CD8-positive, alpha-beta memory T cell (primary cell): ENCODE measurements around the gene CTXN3. TPM values are rescaled to one million over a fixed set of nuclear protein-coding genes. Genes with fewer than 3 reads are reported as not detected.

Experiments used
- CTCF ChIA-PET: fragments of 350-600 bp; sonication (Branson Sonifier 250); formaldehyde crosslinking; loops from one replicate; lab custom pipeline; 2021; ENCODE audit warnings: antibody characterized with exemption; lab: Charles Lee
- POLR2A ChIA-PET: fragments of 350-600 bp; sonication (Branson Sonifier 250); formaldehyde crosslinking; loops from one replicate; lab custom pipeline; 2021; ENCODE audit warnings: antibody characterized with exemption; lab: Charles Lee
- DNase-seq, 5 donors: peaks; one replicate each; pipeline versions ENCODE4 v3.0.0 to v3.0.0-alpha.2; 2020 to 2022; ENCODE audit warnings: mixed read lengths in 1 of 5
- H3K27ac ChIP-seq: one replicate; pipeline ENCODE4 v1.7.0; 2013; ENCODE audit warnings: low read depth, mild to moderate bottlenecking, low read length, moderate library complexity
- H3K27me3 ChIP-seq: 2 replicates; pipeline ENCODE4 v1.7.0; 2013; ENCODE audit warnings: low read length, mild to moderate bottlenecking; ENCODE audit not compliant: insufficient read depth, poor library complexity, severe bottlenecking
- H3K36me3 ChIP-seq: 2 replicates; pipeline ENCODE4 v1.7.0; 2013; ENCODE audit warnings: mild to moderate bottlenecking, low read length, moderate library complexity; ENCODE audit not compliant: insufficient read depth
- H3K4me1 ChIP-seq: 2 replicates; pipeline ENCODE4 v1.7.0; 2013; ENCODE audit warnings: mild to moderate bottlenecking, low read length, moderate library complexity; ENCODE audit not compliant: insufficient read depth
- H3K4me3 ChIP-seq: 2 replicates; pipeline ENCODE4 v1.7.0; 2013; ENCODE audit warnings: mild to moderate bottlenecking, low read length
- H3K9me3 ChIP-seq: 2 replicates; pipeline ENCODE4 v1.7.0; 2013; ENCODE audit warnings: mild to moderate bottlenecking, low read length
- H3K27ac Mint-ChIP-seq, 8 donors: one replicate each; pipeline ENCODE4 v1.8.0; 2020 to 2021; ENCODE audit warnings: mixed read lengths in 8 of 8, mild to moderate bottlenecking in 6 of 8, inconsistent platforms in 3 of 8, moderate library complexity in 3 of 8
- H3K27me3 Mint-ChIP-seq, 2 donors: one replicate each; pipeline ENCODE4 v1.8.0; 2020 to 2021; ENCODE audit warnings: mixed read lengths in 2 of 2, mild to moderate bottlenecking in 1 of 2, moderate library complexity in 1 of 2
- H3K36me3 Mint-ChIP-seq, 3 donors: one replicate each; pipeline ENCODE4 v1.8.0; 2020 to 2021; ENCODE audit warnings: mixed read lengths in 3 of 3, inconsistent platforms in 1 of 3, mild to moderate bottlenecking in 1 of 3
- H3K4me1 Mint-ChIP-seq, 3 donors: one replicate each; pipeline ENCODE4 v1.8.0; 2020 to 2021; ENCODE audit warnings: mixed read lengths in 3 of 3, inconsistent platforms in 1 of 3, mild to moderate bottlenecking in 1 of 3
- H3K4me3 Mint-ChIP-seq, 7 donors: one replicate each; pipeline ENCODE4 v1.8.0; 2020 to 2021; ENCODE audit warnings: mixed read lengths in 7 of 7, mild to moderate bottlenecking in 6 of 7, moderate library complexity in 4 of 7, inconsistent platforms in 2 of 7
- H3K9me3 Mint-ChIP-seq, 5 donors: one replicate each; pipeline ENCODE4 v1.8.0; 2020 to 2022; ENCODE audit warnings: mixed read lengths in 5 of 5, mild to moderate bottlenecking in 3 of 5, moderate library complexity in 2 of 5, inconsistent platforms in 1 of 5
- polyA plus RNA-seq: library from polyadenylated mRNA; unstranded; fragments of 300-500 nt; fragmentation: Illumina TruSeq; gene quantifications from one replicate; pipeline ENCODE4 v1.2.3, GENCODE V29; 2021
- total RNA-seq, 2 experiments: library from RNA; stranded (reverse); gene quantifications; one replicate each; pipeline ENCODE4 v1.2.3, GENCODE V29; 2021

The CTXN3 gene
- total and polyA plus RNA-seq, 3 experiments from 2014 or later: not detected

GRCh38 chr5:127696683-127697082 is 47.8 kb downstream of the CTXN3 start:
- Mint-ChIP-seq H3K9me3 (no peaks in the 10 kb centered on the region), H3K4me3 (no peak overlapping the region), H3K4me1 (no peaks in the 10 kb centered on the region), H3K27me3 (peaks cover 0 to 15% of the 10 kb centered on the region in 2 donors), H3K27ac (no peak overlapping the region), H3K36me3 (peaks cover 0 to 1% (median 0%) of the 10 kb centered on the region in 3 donors)
- POLR2A ChIA-PET: no interaction called here
- CTCF ChIA-PET: no interaction called here
- no peak for DNase-seq
- no peaks in the 10 kb centered on the region for H3K36me3 ChIP-seq
- no peaks in the 10 kb centered on the region for H3K4me1 ChIP-seq
- no peak overlapping the region for H3K27ac ChIP-seq
- no peak overlapping the region for H3K4me3 ChIP-seq
- no peaks in the 10 kb centered on the region for H3K27me3 ChIP-seq
- no peaks in the 10 kb centered on the region for H3K9me3 ChIP-seq

- Histone ChIP-seq H3K27me3 (no peaks in the 10 kb centered on the region), H3K36me3 (no peaks in the 10 kb centered on the region), H3K27ac (no peak overlapping the region), H3K4me3 (no peak overlapping the region), H3K9me3 (no peaks in the 10 kb centered on the region), H3K4me1 (no peaks in the 10 kb centered on the region)
- CTCF ChIA-PET: no interaction called here
- Mint-ChIP-seq H3K4me1 (no peaks in the 10 kb centered on the region), H3K9me3 (no peaks in the 10 kb centered on the region), H3K36me3 (peaks cover 0 to 1% (median 0%) of the 10 kb centered on the region in 3 donors), H3K27me3 (peaks cover 0 to 8% of the 10 kb centered on the region in 2 donors), H3K4me3 (no peak overlapping the region), H3K27ac (no peak overlapping the region)
- DNase-seq: no peak
- POLR2A ChIA-PET: no interaction called here
These were observed 49.2 kb downstream of the CTXN3 start for GRCh38 chr5:127697894-127698600.

DNA sequence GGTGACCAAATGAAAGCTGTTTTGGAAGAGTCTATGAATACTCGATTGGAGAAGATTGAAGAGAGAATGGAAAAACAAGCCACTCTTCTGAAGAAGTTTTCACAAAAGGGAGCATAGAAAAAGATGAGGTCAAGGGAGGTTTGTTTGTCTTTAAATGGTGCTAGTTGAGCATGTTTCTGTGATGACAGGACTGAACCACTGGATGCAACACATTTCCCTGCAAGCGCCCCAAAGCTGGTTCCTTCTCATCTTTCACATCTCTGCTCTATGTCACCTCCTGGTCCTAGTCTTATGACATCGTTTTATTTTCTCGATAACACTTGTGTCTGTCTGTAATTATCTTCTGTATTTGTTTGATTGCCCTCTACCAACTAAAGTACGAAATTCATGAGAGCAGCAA is 50.5 kb downstream of the CTXN3 start:
- H3K9me3 ChIP-seq: no peaks in the 10 kb centered on the region
- no peak overlapping the region for H3K4me3 Mint-ChIP-seq
- peaks cover 0 to 1% (median 0%) of the 10 kb centered on the region in 3 donors for H3K36me3 Mint-ChIP-seq
- H3K4me1 Mint-ChIP-seq: no peaks in the 10 kb centered on the region
- H3K9me3 Mint-ChIP-seq: no peaks in the 10 kb centered on the region
- H3K4me1 ChIP-seq: no peaks in the 10 kb centered on the region
- H3K36me3 ChIP-seq: no peaks in the 10 kb centered on the region
- no peaks in the 10 kb centered on the region for H3K27me3 ChIP-seq
- no peak overlapping the region for H3K4me3 ChIP-seq
- CTCF ChIA-PET: no interaction called here
- POLR2A ChIA-PET: no interaction called here
- H3K27ac Mint-ChIP-seq: no peak overlapping the region
- DNase-seq: no peak
- H3K27me3 Mint-ChIP-seq: peaks cover 0 to 10% of the 10 kb centered on the region in 2 donors
- no peak overlapping the region for H3K27ac ChIP-seq

GRCh38 chr5:127700237-127700766 is 51.4 kb downstream of the CTXN3 start:
- Histone ChIP-seq H3K27ac (no peak overlapping the region), H3K4me1 (no peaks in the 10 kb centered on the region), H3K27me3 (no peaks in the 10 kb centered on the region), H3K4me3 (no peak overlapping the region), H3K36me3 (no peaks in the 10 kb centered on the region), H3K9me3 (no peaks in the 10 kb centered on the region)
- CTCF ChIA-PET: no interaction called here
- no peak for DNase-seq
- no peak overlapping the region for H3K4me3 Mint-ChIP-seq
- no peak overlapping the region for H3K27ac Mint-ChIP-seq
- H3K36me3 Mint-ChIP-seq: peaks cover 0 to 1% (median 0%) of the 10 kb centered on the region in 3 donors
- POLR2A ChIA-PET: no interaction called here
- H3K9me3 Mint-ChIP-seq: no peaks in the 10 kb centered on the region
- H3K27me3 Mint-ChIP-seq: peaks cover 0 to 15% of the 10 kb centered on the region in 2 donors
- H3K4me1 Mint-ChIP-seq: no peaks in the 10 kb centered on the region

GRCh38 chr5:127702434-127702833 is 53.6 kb downstream of the CTXN3 start:
- CTCF ChIA-PET: no interaction called here
- H3K36me3 ChIP-seq: no peaks in the 10 kb centered on the region
- Mint-ChIP-seq H3K27ac (no peak overlapping the region), H3K27me3 (peaks cover 1 to 17% of the 10 kb centered on the region in 2 donors), H3K36me3 (no peaks in the 10 kb centered on the region), H3K4me1 (no peaks in the 10 kb centered on the region), H3K9me3 (no peaks in the 10 kb centered on the region), H3K4me3 (peak overlapping the region in 1 of 7 donors; percentile 29)
- POLR2A ChIA-PET: no interaction called here
- no peaks in the 10 kb centered on the region for H3K4me1 ChIP-seq
- no peaks in the 10 kb centered on the region for H3K9me3 ChIP-seq
- no peak overlapping the region for H3K4me3 ChIP-seq
- no peak overlapping the region for H3K27ac ChIP-seq
- H3K27me3 ChIP-seq: no peaks in the 10 kb centered on the region
- DNase-seq: no peak

DNA sequence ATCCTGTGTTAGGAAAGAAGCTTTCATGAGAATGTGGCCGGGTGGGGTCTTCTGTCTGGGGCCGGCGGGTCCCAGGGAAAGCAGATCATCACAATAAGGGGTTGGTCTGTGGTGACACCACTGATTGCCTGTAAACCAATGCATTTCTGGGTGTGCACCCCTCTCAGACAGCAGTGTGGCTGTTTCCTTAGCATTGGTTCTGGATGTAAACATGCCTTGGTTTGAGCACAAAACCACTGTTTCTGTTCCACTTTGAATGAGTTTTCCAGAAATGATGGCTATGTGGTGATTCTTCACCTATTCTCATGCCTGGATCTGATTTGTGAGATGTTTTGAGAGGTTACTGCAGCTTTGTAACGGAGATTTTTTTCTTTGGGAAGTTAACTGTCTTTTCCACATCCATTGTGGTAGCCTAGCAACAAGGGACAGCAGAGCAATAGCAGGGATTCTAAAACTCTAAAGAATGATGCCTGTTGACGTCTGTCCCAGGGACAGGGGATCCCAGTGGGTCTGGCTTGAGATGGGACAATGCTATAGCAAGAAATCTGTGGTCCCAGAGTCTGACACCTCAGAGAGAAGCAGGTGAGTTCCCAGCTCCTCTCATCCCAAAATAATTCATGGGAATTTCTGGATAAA is 54.2 kb downstream of the CTXN3 start, which contains the start of gene CCDC192:
TSS of gene CCDC192 (plus strand) at position 466 of the 636 bp plus-strand sequence. CDS start at position 521, 55 bp downstream.
- no peak for DNase-seq
- Histone ChIP-seq H3K9me3 (no peaks in the 10 kb centered on the region), H3K4me3 (no peak within 1 kb of the TSS), H3K27ac (no peak within 1 kb of the TSS), H3K27me3 (no peaks in the 10 kb centered on the region), H3K4me1 (no peaks in the 10 kb centered on the region), H3K36me3 (no peaks in the 10 kb centered on the region)
- no peaks in the 10 kb centered on the region for H3K36me3 Mint-ChIP-seq
- H3K27ac Mint-ChIP-seq: no peak within 1 kb of the TSS
- ChIA-PET POLR2A (no interaction called here), CTCF (no interaction called here)
- H3K4me3 Mint-ChIP-seq: peak within 1 kb of the TSS in 1 of 7 donors; percentile 29
- no peaks in the 10 kb centered on the region for H3K9me3 Mint-ChIP-seq
- H3K27me3 Mint-ChIP-seq: peaks cover 1 to 17% of the 10 kb centered on the region in 2 donors
- no peaks in the 10 kb centered on the region for H3K4me1 Mint-ChIP-seq

- Mint-ChIP-seq H3K36me3 (no peaks in the 10 kb centered on the region), H3K27ac (no peak overlapping the region), H3K4me1 (no peaks in the 10 kb centered on the region), H3K9me3 (no peaks in the 10 kb centered on the region), H3K4me3 (no peak overlapping the region), H3K27me3 (peaks cover 1 to 17% of the 10 kb centered on the region in 2 donors)
- Histone ChIP-seq H3K27me3 (no peaks in the 10 kb centered on the region), H3K9me3 (no peaks in the 10 kb centered on the region), H3K4me1 (no peaks in the 10 kb centered on the region), H3K36me3 (no peaks in the 10 kb centered on the region), H3K27ac (no peak overlapping the region), H3K4me3 (no peak overlapping the region)
- POLR2A ChIA-PET: no interaction called here
- DNase-seq: no peak
- CTCF ChIA-PET: no interaction called here
These were observed 56.4 kb downstream of the CTXN3 start for GRCh38 chr5:127705120-127705892.

DNA sequence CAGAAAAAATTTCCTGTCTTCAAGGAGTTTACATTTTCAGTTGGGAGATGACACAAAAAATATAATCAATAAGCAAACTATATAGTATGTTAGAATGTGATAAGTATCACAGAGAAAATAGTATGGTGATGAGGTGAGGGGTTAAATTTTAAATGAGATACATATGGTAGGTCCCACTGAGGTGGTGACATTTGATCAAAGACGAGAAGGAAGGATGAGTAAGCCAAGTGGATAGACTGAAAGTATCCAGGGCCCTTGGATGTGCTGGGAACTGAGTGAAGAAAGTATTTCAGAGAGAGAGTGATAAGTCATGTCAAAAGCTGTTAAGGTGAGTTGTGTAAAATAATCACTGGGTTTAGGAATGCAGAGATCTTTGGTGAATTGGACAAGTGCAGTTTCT is 57.8 kb downstream of the CTXN3 start:
- DNase-seq: no peak
- H3K9me3 ChIP-seq: no peaks in the 10 kb centered on the region
- Mint-ChIP-seq H3K36me3 (no peaks in the 10 kb centered on the region), H3K27ac (no peak overlapping the region), H3K4me1 (no peaks in the 10 kb centered on the region), H3K27me3 (peaks cover 1 to 17% of the 10 kb centered on the region in 2 donors), H3K4me3 (no peak overlapping the region), H3K9me3 (no peaks in the 10 kb centered on the region)
- H3K4me1 ChIP-seq: no peaks in the 10 kb centered on the region
- no peak overlapping the region for H3K27ac ChIP-seq
- no peak overlapping the region for H3K4me3 ChIP-seq
- ChIA-PET CTCF (no interaction called here), POLR2A (no interaction called here)
- H3K27me3 ChIP-seq: no peaks in the 10 kb centered on the region
- no peaks in the 10 kb centered on the region for H3K36me3 ChIP-seq
